ENCODE data around the gene JAKMIP2.
"Not testable (repeated sequence)": the region's sequence is repeated elsewhere in the genome, so short reads cannot be mapped to it uniquely, and the experiment has no call there.

The JAKMIP2 gene

DNA sequence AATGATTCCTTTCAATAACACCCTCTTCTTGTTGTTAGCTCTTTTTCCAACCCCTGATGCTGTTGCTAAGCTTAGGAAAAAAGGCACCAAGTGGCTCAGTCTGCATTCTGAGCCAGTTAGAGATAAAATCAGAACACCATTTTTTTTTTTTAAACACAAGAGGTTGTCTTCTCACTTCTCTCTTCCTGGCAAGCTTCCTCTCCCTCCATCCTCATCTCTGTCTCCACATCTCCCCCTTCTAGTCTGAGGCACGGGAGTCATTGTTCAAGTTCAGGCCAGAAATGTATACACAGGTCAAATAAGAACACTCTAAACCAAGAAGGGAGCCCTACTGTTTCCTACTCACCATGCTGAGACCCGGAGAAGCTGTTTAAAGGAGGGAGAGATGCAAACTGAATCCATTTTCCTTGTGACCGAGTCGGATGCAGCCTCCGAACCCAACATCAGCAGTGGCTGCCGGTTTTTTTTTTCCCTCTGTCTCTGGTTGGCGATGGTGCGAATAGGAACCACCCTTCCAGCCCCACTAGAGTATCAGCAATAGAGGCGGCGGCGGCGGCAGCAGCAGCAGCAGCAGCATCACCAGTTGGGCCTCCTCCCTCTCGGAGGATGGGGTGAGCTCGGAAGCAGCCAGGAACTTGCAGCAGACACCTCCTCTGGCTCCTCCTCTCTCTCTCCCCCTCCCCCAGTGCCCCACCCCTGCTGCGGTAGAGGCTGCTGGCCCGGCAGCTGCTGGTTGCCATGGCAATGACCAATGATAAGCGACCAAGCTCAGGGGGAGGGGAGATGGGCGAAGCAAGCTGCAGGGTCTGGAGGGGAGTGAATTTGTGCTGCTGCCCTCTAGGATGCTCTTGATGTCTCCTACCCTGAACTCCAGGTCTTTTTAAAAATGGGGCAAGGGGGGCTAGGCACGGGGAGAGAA lies at the start of gene JAKMIP2:
JAKMIP2 (minus strand) TSS at position 619 of the 919 bp plus-strand sequence. CDS start 110,922 bp downstream, outside the sequence.
- no peak for FAIRE-seq

- FAIRE-seq, result no peak
Observed at GRCh38 chr5:147831465-147831864, 48.9 kb upstream of the JAKMIP2 start, which contains the start of gene SPINK1. TSS of gene SPINK1 (minus strand) at chr5:147831671. CDS start at chr5:147831577, 94 bp downstream.

GRCh38 chr5:147830035-147830434 lies 47.5 kb upstream of the JAKMIP2 start:
- FAIRE-seq, result no peak

- not testable (repeated sequence) for FAIRE-seq
Observed at GRCh38 chr5:147827017-147827416, 44.5 kb upstream of the JAKMIP2 start.

DNA sequence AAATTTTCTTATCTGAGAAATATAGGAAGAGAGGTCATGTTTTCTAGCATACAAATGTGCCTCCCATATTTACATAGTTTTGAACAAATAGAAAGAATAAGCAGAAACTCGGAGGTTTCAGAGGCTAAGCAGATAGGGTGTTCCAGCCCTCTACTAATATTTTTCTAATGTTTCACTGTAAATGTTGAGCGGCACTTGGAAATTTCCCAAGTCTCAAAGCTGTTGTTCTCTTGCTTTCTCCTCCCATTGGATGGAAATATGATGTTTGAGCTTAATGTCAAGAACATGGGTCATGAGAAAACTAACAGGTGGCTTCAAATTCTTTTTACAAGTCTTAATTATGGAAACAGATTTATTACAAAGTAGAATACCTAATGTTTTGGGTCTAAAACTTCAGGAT lies 43.8 kb upstream of the JAKMIP2 start:
- FAIRE-seq, result no peak

GRCh38 chr5:147822686-147823491 lies 40.4 kb upstream of the JAKMIP2 start:
- peak; percentile 50 for FAIRE-seq

- FAIRE-seq, result not testable (repeated sequence)
Observed at GRCh38 chr5:147822222-147822621, 39.7 kb upstream of the JAKMIP2 start.

DNA sequence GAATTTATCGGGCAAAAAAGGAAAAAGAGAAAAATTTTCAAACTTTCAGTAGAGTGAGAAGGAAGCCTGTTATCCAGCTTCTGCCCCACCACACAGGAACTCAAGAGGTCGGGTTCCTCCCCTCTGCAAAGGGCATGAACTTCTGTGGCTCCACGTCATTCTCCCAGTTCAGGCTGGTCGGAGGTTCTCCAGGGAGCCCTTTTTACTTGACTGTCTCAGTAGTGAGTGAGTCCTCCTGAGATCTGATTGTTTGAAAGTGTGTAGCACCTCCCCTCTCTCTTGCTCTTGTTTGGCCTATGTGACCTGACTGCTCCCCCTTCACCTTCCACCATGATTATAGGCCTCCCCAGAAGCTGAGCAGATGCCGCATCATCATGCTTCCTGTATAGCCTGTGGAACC lies 39.2 kb upstream of the JAKMIP2 start:
- FAIRE-seq, result no peak

DNA sequence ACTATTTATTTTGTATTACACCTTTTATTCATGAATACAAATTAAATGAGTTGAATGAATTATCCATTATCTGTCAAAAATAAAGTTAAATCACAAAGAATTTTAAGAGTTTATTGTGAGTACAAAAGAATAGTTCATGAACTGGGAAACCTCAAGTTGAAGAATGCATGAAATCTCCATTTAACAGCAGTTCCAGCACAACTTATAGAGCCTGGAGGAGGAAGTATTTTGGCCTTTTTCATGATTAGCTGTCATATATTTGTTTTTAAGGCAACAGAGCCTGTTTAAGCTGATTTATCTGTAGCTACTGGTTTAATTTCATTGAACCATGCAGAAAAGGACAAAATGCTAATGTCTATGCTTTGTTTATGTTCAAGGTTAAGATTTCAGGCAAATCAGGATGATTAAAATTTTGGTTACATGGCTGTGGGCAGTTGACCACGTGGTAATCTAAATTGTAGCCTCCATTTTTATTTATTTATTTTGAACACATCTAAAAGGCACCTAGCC lies 36.8 kb upstream of the JAKMIP2 start:
- FAIRE-seq, result no peak

- FAIRE-seq, result no peak
Observed at GRCh38 chr5:147818290-147818689, 35.8 kb upstream of the JAKMIP2 start.

- no peak for FAIRE-seq
Observed at GRCh38 chr5:147813696-147814095, 31.2 kb upstream of the JAKMIP2 start.

- no peak for FAIRE-seq
Observed at GRCh38 chr5:147809830-147810666, 27.5 kb upstream of the JAKMIP2 start.

- FAIRE-seq, result no peak
Observed at GRCh38 chr5:147805030-147805454, 22.5 kb upstream of the JAKMIP2 start.

GRCh38 chr5:147804334-147804733 lies 21.8 kb upstream of the JAKMIP2 start:
- no peak for FAIRE-seq

GRCh38 chr5:147803926-147804325 lies 21.4 kb upstream of the JAKMIP2 start:
- FAIRE-seq, result no peak

DNA sequence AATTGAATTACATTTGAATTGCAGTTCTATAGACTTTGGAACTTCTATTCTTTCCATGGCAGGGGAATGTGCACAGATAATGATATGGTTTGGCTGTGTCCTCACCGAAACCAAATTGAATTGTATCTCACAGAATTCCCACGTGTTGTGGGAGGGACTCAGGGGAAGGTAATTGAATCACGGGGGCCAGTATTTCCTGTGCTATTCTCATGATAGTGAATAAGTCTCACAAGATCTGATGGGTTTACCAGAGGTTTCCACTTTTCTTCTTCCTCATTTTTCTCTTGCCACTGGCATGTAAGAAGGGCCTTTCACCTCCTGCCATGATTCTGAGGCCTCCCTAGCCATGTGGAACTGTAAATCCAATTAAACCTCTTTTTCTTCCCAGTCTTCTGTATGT lies 20.6 kb upstream of the JAKMIP2 start:
- FAIRE-seq, result not testable (repeated sequence)

GRCh38 chr5:147801461-147801860 lies 18.9 kb upstream of the JAKMIP2 start:
- no peak for FAIRE-seq

- no peak for FAIRE-seq
Observed at GRCh38 chr5:147800491-147800890, 18.0 kb upstream of the JAKMIP2 start.

GRCh38 chr5:147796556-147797308 lies 14.2 kb upstream of the JAKMIP2 start:
- FAIRE-seq, result no peak

DNA sequence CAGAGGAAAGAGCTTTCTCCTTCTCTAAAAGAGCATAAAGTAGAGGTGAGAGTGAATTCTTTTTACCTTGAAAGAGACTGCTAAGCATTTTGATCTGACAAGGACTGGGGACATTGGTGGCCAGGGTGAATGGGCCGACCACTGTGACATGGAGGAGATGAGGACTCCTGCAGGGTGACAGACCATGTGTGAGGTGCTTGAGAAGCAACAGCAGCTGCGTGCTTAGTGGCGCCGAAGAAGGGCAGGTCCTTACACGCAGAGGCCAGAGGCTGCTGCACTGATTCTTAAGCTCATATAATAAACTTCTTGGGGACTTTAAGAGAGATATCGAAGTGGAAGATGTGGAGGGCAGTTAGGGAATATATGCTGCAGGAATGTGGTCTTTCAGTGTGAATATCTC lies 8.7 kb upstream of the JAKMIP2 start:
- no peak for FAIRE-seq

DNA sequence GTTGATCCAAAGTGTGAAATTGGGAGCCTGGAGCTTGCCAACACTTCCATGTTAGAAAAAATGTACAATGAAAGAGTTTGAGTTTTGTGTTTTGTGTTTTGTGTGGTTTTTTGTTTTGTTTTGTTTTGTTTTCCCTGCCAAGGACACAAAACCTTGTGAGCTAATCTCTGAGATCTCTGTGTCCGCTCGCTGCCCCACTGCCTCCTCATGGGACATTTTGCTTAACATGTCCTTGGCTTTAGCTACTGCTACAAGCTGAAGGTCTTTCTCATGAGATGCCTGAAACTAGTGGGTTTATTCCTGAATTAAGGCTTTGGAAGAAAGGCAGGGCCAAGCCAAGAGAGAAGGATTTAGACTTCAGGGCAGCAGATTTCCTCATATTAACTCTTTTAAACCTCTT lies 7.3 kb upstream of the JAKMIP2 start:
- no peak for FAIRE-seq

DNA sequence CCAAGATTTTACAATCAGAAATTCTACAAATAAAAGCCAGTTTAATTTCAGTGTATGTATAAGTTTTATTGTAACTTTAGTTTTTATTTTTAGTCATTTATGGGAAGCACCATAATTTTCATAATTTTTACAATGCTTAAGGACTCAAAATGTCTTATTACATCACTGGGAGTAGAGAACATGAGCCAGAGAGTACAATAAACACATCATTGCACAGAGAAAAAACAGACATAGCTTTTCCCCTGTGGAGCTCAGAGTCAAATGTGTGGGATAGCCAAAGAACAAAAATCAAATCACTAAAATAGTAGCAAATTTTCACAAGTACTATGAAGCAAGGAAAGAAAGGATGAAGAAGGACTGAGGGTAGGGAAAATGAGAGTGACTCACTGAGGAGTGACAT lies 5.5 kb upstream of the JAKMIP2 start:
- FAIRE-seq, result peak; percentile 90
